HG03196 (cell line): ENCODE measurements around the gene TXNDC11.
"Not testable (repeated sequence)": the region's sequence is repeated elsewhere in the genome, so short reads cannot be mapped to it uniquely, and the experiment has no call there.

Source experiments
- ATAC-seq: cut with Tn5 transposase; IDR thresholded peaks from one replicate; pipeline ENCODE4 v1.9.1; 2021; ENCODE audit not compliant: unreplicated experiment

The TXNDC11 gene, protein sequence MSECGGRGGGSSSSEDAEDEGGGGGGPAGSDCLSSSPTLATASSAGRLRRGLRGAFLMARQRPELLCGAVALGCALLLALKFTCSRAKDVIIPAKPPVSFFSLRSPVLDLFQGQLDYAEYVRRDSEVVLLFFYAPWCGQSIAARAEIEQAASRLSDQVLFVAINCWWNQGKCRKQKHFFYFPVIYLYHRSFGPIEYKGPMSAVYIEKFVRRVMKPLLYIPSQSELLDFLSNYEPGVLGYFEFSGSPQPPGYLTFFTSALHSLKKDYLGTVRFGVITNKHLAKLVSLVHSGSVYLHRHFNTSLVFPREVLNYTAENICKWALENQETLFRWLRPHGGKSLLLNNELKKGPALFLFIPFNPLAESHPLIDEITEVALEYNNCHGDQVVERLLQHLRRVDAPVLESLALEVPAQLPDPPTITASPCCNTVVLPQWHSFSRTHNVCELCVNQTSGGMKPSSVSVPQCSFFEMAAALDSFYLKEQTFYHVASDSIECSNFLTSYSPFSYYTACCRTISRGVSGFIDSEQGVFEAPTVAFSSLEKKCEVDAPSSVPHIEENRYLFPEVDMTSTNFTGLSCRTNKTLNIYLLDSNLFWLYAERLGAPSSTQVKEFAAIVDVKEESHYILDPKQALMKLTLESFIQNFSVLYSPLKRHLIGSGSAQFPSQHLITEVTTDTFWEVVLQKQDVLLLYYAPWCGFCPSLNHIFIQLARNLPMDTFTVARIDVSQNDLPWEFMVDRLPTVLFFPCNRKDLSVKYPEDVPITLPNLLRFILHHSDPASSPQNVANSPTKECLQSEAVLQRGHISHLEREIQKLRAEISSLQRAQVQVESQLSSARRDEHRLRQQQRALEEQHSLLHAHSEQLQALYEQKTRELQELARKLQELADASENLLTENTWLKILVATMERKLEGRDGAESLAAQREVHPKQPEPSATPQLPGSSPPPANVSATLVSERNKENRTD

DNA sequence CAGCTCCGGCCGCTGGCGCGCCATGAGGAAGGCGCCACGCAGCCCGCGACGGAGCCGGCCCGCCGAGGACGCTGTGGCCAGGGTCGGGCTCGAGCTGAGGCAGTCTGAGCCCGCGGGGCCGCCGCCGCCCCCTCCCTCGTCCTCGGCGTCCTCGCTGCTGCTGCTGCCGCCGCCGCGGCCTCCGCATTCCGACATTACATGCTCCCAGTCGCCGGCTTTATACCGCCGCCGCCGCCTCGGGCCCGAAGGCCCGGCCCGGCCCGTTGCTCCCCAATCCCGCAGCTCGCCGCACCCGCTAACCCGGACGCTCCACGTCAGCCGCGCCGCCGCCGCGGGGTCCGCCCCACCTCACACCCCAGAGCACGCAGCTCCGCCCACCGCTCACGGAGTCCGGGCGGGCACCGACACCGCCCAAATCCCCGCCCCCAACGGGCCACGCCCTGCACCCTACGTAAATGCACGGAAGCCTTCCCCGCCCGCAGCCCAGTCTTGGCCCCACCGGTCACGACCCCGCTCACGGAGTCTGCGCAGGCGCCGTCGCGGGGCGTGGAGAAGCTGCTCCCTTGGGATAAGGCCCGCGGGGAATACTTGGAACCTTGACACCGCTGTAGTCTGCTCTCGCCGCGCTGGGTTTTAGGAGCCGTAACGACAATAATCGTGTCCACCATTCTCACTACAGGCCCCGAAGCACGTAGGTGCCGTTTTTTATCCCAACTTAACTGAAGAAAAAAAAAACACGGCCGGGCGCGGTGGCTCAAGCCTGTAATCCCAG lies at the start of gene TXNDC11:
Gene TXNDC11 (minus strand): TSS at position 322 of the 772 bp plus-strand sequence. CDS start 127 bp downstream, at position 195.
- ATAC-seq: peak; percentile 89

DNA sequence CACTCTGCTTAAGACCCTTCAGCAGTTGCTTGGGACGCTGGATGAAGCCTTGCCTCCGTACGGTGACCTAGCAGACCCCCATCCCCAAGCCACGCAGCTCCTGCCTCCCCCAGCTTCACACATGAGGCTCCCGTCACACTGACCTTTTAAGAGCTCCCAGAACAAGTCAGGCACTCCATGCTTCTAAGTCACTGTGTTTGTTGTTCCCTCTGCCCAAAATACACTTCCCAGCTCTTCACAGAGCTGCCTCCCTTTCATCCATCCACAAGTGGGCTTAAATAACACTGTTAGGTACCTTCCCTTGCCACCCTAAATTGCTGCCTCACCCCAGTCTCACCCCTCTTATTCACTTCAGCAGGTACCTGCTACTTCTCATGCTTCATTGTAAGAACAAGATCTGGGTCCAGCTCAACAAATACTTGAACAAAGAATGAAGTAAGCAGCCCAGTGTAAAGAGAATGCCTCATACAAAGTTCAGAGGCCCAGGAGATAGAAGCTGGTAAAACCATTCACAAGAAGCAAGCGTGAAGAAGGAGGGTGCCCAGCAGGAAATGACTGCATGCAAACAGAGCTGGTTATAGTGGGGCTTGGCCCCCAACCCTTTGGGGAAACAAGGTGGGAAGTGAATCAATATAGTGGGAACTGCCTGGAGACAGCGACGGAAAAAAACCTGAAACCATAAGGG lies 48.6 kb upstream of the TXNDC11 start:
- no peak for ATAC-seq

DNA sequence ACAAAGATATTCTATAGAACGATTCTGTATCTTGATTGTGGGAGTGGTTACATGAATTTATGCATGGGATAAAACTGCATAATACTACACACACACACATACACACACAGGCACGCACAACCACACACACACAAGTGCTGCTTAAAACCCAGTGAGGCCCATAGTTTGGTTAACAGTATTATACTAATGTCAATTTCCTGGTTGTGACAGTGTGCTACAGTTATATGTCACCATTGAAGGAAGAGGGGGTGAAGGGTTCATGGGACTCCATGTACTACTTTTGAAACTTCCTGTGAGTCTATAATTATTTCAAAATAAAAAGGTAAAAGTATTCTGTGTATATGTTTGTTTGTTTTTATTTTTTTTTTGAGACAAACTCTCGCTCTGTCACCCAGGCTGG lies 46.3 kb upstream of the TXNDC11 start:
- ATAC-seq: no peak

DNA sequence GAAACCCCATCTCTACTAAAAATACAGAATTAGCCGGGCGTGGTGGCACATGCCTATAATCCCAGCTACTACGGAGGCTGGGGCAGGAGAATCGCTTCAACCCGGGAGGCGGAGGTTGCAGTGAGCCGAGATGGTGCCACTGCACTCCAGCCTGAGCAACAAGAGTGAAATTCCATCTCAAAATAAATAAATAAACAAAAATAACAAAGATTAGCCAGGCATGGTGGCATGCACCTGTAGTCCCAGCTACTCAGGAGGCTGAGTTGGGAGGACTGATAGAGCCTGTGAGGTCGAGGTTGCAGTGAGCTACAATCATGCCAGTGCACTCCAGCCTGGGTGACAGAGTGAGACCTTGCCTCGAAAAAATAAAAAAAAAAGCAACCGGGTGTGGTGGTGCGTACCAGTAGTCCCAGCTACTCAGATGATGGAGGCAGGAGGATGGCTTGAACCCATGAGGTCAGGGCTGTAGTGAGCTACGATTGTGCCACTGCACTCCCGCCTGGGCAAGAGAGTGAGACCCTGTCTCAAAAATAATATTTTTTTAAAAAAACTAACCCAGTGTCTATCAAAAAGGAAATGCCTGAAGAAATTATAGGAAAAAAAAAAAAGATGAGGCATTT lies 42.4 kb upstream of the TXNDC11 start:
- not testable (repeated sequence) for ATAC-seq

DNA sequence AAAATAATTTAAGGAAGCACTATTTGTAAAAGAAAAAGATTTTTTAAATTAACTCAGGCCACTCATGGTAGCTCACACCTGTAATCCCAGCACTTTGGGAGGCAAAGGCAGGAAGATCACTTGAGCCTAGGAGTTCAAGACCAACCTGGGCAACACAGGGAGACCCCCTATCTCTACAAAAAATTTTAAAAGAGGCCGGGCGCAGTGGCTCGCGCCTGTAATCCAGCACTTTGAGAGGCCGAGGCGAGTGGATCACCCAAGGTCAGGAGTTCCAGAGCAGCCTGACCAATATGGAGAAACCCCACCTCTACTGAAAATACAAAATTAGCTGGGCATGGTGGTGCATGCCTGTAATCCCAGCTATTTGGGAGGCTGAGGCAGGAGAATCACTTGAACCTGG lies 41.7 kb upstream of the TXNDC11 start:
- not testable (repeated sequence) for ATAC-seq

DNA sequence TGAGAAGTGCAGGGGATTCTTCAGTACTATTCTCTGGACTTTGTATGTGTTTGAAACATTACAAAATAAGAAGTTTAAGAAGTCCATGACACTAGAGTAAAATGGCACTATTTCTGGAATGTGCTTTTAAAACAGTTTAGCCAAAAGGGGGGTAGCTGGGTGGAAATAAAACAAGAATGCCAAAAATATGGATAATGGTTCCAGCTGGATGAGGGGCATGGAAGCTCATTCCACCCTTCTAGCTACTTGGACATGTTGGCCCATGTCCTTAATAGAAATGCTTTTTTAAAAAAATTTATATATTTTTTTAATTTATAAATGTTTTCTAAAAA lies 41.3 kb upstream of the TXNDC11 start:
- no peak for ATAC-seq

DNA sequence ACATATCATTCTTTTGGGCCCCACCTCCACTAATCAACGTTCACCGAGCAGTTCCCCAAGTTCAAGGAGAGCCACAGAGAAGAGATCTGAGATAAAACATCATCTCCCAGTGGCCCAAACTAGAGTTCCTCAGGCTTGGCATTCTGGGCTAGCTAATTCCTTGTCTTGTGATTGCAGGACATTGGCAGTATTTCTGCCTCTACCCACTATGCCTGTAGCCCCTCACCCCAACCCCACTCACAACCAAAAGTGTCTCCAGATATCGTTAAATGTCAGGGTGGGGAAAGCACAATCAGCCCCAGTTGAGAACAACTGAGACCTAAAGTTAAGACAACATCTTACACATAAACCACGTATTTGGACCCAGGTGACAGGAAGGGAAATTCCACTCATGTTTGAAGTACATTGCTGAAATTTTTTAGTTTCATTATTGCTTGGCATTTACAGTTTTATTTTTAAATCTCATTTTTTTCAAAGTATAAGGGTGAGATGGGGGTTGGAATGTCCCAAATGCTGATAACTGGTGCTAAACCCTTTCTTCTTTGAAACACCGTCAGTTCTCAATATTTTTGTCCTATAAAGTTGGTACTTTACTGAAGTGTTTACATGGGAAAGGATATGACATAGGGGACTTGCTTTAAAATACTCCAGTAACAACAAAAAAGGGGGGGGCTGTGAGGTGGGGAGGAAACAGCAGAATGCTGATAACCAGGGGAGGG lies 40.8 kb upstream of the TXNDC11 start:
- ATAC-seq: peak; percentile 71

GRCh38 chr16:11781773-11782172 lies 39.1 kb upstream of the TXNDC11 start:
- no peak for ATAC-seq

DNA sequence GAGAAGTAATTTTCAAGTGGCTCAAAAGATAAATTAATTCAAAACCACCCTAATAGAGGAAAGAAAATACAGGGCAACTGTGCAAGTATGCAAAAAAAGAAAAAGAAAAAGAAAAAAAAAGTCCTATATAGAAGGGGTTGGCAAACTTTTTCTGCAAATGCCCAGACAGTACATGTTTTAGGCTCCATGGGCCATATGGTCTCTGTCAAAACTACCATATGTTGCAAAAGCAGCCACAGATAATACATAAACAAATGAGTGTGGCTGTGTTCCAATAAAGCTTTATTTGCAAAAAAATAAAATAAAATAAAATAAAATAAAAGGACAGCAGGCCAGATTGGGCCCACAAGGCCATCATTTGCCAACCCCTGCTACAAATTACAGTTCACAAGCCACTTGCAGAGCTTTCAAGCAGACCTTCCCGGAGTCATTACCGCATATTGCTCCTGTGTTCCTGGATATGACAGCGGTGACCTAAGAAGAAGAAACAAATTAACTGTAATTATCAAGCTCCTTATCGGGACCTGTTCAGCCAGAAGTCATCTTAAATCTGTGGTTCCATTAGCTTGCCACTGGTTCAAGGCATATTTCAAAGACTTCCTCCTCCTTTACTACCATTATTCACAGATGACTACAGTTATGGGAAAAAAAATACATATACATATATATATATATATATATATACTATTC lies 38.5 kb upstream of the TXNDC11 start:
- ATAC-seq: no peak

DNA sequence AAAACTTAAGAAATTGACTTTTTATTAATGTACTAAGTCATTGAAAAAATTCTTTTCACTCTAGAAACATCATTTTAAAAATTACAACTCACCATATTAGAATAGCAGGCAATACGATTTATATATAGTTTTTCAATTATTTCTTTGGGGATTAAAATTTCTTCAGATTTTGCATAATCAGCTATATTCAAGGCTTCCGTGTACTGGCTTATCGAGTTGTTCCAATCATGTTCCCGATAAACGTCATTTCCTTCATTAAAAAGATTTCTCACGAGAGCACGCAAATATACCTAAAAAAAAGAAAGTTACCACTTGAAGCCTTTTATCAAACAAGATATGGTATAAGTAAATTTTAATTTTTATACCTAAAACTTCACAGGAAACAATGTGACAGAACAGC lies 36.4 kb upstream of the TXNDC11 start:
- ATAC-seq: no peak

DNA sequence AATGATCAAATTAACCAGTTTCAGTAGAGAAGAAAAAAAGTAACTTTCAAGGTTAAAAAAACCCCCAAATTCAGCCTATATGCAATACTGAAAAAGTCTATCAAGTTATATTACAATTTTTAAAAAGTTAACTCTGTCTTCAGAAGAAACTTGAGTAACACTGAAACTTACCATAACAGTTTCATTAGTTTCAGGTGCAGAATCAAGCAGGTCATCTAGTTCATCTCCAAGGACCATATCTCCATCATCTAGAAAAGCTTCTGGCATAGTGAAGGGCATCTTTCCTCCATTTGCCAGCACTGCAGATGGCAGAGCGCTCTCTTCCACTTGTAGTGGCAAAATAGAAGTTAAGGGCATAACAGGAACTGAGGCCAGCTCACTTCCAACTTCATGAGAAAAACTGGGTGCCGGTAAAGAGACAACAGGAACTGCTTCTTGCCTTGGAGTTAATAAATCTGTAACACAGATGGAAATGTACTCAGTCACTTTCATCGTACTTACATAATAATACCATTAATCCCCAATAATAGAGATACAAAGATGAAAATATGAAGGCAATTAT lies 31.5 kb upstream of the TXNDC11 start:
- no peak for ATAC-seq

DNA sequence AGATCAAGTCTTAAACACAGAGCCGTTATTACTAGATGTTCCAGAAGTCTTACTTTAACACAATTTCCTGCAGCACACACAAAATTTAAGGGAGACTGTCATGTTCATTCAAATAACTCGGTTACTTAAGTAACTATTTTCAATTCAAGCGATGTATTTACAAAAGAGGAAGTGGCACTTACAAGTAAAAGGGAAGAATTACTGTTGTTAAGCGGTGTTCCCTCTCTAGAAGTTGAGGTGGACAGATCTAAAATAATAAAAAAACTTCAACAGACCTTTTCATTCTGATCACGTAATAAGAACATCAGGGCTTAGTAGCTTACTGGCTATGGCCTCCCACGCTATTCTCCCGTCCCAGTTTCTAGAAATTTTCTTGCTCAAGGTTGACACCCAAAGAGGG lies 26.2 kb upstream of the TXNDC11 start:
- ATAC-seq: no peak

DNA sequence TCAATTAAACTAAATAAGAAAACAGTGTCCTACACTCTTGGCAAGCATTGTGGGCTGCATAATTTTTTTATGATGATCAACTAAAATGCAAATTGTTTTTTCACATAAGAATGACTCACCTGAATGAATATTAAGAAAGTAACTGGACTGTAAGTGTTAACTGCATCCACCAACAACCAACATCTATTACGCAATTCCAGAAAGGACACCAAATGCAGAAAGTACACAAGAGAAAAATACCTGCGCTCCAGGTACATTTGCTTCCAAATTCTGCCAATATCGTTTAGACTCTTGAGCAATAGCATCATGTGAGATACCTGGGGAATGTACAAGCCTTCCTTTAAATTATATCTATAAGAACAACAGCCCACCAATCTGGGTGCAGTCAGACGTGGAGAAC lies 19.8 kb upstream of the TXNDC11 start:
- no peak for ATAC-seq

DNA sequence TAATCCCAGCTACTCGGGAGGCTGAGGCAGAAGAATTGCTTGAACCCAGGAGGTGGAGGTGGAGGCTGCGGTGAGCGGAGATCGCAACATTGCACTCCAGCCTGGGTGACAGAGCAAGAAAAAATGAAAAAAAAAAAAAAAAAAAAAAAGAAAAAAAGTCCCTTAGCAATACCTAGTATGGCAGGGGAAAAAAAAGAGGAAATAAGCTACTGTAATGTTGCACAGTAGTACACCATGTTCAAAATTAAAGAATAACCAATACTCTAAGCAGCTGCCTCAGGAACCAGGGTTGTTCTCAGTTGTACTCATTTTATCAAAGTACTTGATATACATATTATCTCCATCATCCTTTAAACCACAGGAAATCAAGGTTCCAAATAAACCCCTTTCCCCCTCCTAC lies 17.3 kb upstream of the TXNDC11 start:
- no peak for ATAC-seq

GRCh38 chr16:11759163-11759834 lies 16.6 kb upstream of the TXNDC11 start:
- no peak for ATAC-seq

GRCh38 chr16:11757671-11758545 lies 15.3 kb upstream of the TXNDC11 start:
- ATAC-seq: no peak

DNA sequence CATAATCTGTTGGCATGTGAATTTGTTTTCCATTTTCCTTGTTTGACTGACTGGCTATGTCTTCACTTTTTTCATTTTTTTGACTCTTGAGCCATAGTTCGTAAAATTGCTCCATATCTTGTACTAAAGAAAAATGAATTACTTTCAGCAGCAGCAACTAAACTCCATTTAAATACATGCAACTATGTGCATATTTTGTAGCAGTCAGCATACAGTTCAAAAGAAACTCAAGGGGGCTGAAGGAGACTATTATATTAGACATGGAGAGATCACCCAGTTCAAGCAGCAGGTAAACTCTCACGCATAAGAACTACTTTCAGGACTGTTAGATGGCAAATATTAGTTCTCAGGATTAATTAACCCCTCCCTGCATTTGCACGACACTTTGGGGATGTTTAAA lies 13.6 kb upstream of the TXNDC11 start:
- no peak for ATAC-seq
